Immature natural killer cell (primary cell): ENCODE results near the gene SLC7A1. TPM values are rescaled to one million over a fixed set of nuclear protein-coding genes. Genes with fewer than 3 reads are reported as not detected.

Experiments
- DNase-seq, 3 donors: peaks; one replicate each; pipeline ENCODE4 v3.0.0; 2022; ENCODE audit warnings: mixed read lengths in 1 of 3
- H3K27ac Mint-ChIP-seq, 6 donors: one replicate each; pipeline ENCODE4 v1.8.0; 2020; ENCODE audit warnings: mixed read lengths in 6 of 6, mild to moderate bottlenecking in 5 of 6, inconsistent platforms in 4 of 6, moderate library complexity in 3 of 6
- H3K27me3 Mint-ChIP-seq, 3 donors: one replicate each; pipeline ENCODE4 v1.8.0; 2020 to 2021; ENCODE audit warnings: low read depth in 3 of 3, mild to moderate bottlenecking in 3 of 3, mixed read lengths in 3 of 3, moderate library complexity in 3 of 3, inconsistent platforms in 1 of 3
- H3K36me3 Mint-ChIP-seq, 3 donors: one replicate each; pipeline ENCODE4 v1.8.0; 2020; ENCODE audit warnings: mixed read lengths in 3 of 3, inconsistent platforms in 2 of 3, mild to moderate bottlenecking in 2 of 3
- H3K4me1 Mint-ChIP-seq, 2 donors: one replicate each; pipeline ENCODE4 v1.8.0; 2020; ENCODE audit warnings: inconsistent platforms in 2 of 2, mild to moderate bottlenecking in 2 of 2, mixed read lengths in 2 of 2, moderate library complexity in 1 of 2
- H3K4me3 Mint-ChIP-seq, 5 donors: one replicate each; pipeline ENCODE4 v1.8.0; 2020; ENCODE audit warnings: mild to moderate bottlenecking in 5 of 5, mixed read lengths in 5 of 5, inconsistent platforms in 3 of 5, moderate library complexity in 3 of 5
- H3K9me3 Mint-ChIP-seq, 6 donors: one replicate each; pipeline ENCODE4 v1.8.0; 2020; ENCODE audit warnings: mild to moderate bottlenecking in 6 of 6, mixed read lengths in 6 of 6, inconsistent platforms in 4 of 6, moderate library complexity in 3 of 6
- polyA plus RNA-seq, 3 donors: library from polyadenylated mRNA; unstranded; fragments of 300-500 nt; fragmentation: Illumina TruSeq; gene quantifications; one replicate each; pipeline ENCODE4 v1.2.3, GENCODE V29; 2021

Gene SLC7A1
- polyA plus RNA-seq, 3 donors from 2014 or later = 1.2 to 2.0 (median 1.9) TPM

DNA sequence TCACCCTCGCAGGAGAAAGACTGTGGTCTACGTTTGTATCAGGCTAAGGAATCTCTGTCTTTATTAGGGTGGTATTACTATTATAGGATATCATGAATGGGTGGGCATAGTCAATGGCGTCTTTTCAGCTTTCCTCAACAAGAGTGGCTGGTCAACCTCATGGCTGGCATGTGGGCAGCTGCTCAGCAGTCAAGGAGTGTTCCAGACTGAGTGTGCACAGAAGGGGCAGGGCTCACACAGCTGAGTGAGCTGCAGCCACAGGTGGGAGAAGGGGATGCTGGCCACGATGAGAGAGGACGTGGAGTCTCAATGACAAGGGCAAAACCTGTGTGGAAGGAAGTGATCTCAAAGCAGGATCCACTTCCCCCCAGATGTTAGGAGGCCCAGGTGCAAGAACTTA, 54.7 kb downstream of the SLC7A1 start:
- Mint-ChIP-seq H3K27ac (peak overlapping the region in 1 of 6 donors; percentile 80), H3K36me3 (peaks cover 0 to 11% (median 4%) of the 10 kb centered on the region in 3 donors), H3K9me3 (no peaks in the 10 kb centered on the region), H3K27me3 (no peaks in the 10 kb centered on the region), H3K4me1 (peaks cover 0 to 4% of the 10 kb centered on the region in 2 donors), H3K4me3 (no peak overlapping the region)
- no peak for DNase-seq

DNA sequence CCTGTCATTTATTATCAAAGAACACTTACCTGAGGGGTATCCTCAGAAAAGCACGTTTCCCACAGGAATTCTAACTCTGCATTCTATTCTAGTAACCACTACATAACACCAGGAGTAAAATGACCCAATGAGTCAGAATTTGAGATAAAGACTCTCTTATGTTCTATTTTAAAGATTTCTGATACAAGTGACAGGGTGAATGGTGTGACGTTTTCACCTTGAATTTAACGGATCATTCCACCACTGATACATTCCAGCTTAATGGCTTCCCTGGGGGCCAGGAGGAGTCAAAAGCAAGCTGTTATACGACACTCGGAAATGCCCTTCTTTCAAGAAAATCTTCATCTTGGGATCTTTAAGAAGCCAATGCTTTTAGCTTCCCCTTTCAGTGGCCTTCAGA, 55.2 kb downstream of the SLC7A1 start:
- Mint-ChIP-seq H3K4me1 (peaks cover 0 to 4% of the 10 kb centered on the region in 2 donors), H3K27ac (no peak overlapping the region), H3K27me3 (no peaks in the 10 kb centered on the region), H3K9me3 (no peaks in the 10 kb centered on the region), H3K4me3 (no peak overlapping the region), H3K36me3 (peaks cover 0 to 11% (median 4%) of the 10 kb centered on the region in 3 donors)
- no peak for DNase-seq

DNA sequence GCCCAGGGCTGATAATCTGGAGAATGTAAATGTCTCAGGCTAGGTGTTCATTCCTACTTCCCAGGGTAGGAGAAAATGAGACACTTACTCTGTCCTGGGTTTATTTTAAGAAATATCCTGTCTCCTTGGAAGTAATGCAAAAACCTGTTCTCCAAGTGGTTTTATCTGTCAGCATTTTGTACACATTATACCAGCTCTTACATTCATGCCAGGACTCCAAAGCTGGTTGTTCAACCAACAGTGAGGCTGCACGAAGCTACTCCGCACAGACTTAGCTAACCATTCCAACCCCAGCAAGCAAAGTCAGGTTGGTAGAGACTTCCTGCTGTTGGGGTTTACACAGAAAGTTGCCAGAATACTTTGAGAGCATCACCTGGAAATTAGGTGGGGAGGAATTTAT, 55.6 kb downstream of the SLC7A1 start:
- Mint-ChIP-seq H3K4me3 (no peak overlapping the region), H3K4me1 (peaks cover 0 to 4% of the 10 kb centered on the region in 2 donors), H3K36me3 (peaks cover 0 to 11% (median 4%) of the 10 kb centered on the region in 3 donors), H3K27ac (no peak overlapping the region), H3K27me3 (no peaks in the 10 kb centered on the region), H3K9me3 (no peaks in the 10 kb centered on the region)
- no peak for DNase-seq

DNA sequence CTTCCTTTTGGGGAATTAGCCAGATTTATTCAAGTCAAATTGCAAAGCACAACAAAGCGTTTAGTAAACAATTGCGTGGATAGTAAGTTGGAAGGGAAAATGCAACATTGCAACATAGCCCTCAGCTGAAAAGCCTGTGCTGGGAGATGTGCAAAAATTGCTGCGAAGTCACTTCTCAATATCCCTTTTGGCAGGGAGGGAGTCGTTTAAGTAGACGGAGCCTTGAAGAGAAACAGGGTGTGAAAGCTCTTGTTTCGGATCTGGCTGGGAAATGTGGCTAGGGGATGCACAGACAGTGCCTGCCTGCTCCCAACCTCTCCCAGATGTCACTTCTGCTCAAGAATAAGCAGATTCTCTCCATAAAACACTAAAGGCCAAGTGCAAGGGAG, 56.8 kb downstream of the SLC7A1 start:
- peaks cover 0 to 4% of the 10 kb centered on the region in 2 donors for H3K4me1 Mint-ChIP-seq
- H3K36me3 Mint-ChIP-seq = peaks cover 0 to 11% (median 6%) of the 10 kb centered on the region in 3 donors
- H3K9me3 Mint-ChIP-seq = no peaks in the 10 kb centered on the region
- no peak overlapping the region for H3K4me3 Mint-ChIP-seq
- no peaks in the 10 kb centered on the region for H3K27me3 Mint-ChIP-seq
- peak overlapping the region in 1 of 6 donors; percentile 16 for H3K27ac Mint-ChIP-seq
- DNase-seq = no peak

DNA sequence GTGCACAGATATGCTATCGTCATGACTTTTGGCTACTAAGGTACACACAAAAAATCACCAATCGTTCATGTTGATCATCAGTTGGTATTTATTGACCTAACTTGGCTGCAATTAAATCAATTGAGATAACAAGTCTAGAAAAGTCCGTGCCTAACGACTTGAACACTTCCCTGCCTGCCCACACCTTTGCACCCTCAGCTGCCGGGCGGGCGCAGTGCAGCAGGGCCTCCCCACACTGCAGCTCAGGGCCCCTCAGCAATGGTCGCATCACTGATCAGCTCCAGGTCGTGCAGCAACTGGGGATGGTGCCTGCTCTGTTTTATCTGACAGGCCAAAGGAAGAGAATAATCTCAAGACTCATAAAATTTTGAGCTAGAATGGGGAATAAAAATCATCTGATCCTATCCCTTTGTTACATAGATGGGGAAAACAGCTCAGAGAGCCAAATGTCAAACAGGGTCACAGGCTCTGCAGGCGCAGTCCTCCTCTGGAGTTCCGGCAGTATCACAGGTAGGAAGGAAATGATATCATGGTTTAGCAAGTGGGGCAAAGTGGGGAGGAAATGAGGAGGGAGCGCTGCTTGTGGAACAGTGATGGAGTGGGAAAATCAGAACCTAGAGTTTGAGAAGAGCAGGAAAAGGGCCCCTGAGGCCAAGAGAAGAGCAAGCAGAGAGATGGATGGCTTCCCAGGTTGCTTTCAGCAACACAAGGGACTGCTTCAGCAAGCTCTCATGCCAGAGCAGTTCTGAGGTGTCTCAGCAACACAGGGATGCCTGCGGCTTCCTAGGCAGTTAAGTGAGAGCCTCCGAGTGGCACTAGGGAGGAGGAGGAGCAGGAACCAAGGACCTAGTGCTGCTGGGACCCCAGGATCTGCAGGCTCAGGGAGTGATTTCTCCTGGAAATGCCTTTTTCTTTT, 57.5 kb downstream of the SLC7A1 start:
- Mint-ChIP-seq H3K4me3 (no peak overlapping the region), H3K27me3 (no peaks in the 10 kb centered on the region), H3K36me3 (peaks cover 0 to 11% (median 9%) of the 10 kb centered on the region in 3 donors), H3K4me1 (peaks cover 0 to 4% of the 10 kb centered on the region in 2 donors), H3K9me3 (no peaks in the 10 kb centered on the region), H3K27ac (peak overlapping the region in 3 of 6 donors; percentile 5 to 27 (median 12))
- DNase-seq = no peak

DNA sequence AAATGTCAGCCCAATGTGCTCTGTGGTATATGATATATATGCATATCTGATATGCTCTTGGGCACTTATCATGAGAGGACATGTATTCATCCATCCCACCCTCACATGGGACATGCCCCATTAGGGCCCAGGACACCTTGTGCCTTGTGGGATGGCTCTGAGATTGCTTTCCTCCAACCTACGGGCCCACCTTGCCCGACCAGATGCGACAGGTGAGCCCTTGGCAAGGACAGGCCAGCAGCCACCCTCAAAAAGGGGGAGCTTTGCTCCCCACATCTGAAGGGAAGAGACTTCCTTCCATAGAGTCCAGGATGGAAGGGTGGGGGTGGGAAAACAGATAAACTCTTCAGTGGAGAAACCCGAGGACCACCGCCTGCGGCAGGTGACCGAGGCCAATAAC, 58.6 kb downstream of the SLC7A1 start:
- Mint-ChIP-seq H3K4me3 (no peak overlapping the region), H3K27ac (no peak overlapping the region), H3K36me3 (peaks cover 0 to 17% (median 9%) of the 10 kb centered on the region in 3 donors), H3K4me1 (peaks cover 0 to 10% of the 10 kb centered on the region in 2 donors), H3K27me3 (peaks cover 0 to 2% (median 0%) of the 10 kb centered on the region in 3 donors), H3K9me3 (no peaks in the 10 kb centered on the region)
- no peak for DNase-seq

DNA sequence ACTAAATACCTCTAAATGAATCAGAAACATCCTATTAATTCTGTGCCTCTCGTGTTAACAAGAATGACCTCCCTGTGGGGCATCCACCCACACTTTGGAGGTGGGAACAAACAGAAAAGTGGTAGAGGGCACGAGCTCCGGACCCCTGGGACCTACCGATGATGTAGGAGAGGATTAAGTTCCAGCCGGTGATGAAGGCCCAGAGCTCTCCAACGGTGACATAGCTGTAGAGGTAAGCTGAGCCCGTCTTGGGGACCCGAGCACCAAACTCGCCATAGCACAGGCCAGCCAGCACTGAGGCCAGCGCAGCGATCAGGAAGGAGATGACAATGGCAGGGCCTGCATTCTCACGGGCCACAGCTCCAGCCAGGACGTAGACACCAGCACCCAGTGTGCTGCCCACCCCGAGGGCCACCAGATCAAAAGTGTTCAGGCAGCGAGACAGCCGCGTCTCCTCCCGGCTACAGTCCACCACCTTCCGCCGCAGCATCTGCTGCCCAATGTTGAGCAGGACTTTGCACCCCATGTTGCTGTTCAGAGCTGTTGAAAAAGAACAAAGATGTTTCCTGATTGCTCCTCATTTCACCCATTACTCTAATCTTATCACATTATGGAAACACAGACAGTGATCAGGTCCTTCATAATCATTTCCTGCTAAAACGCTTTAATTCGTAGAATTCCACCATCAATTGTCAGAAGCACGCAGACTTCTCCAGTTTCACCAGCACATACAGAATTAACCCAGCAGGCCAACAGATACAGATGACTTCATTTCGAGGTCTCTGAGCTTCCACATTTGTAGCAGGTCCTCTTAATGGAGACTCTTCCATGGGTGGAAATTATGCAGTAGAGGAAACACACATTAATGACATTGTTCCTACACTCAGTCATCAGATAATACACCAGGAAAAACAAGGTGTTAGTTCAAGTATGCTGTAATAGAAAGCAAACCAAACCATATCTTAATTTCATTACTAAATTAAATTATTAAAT, 59.5 kb downstream of the SLC7A1 start:
- Mint-ChIP-seq H3K4me3 (no peak overlapping the region), H3K36me3 (peaks cover 0 to 14% (median 9%) of the 10 kb centered on the region in 3 donors), H3K9me3 (no peaks in the 10 kb centered on the region), H3K27ac (peak overlapping the region in 3 of 6 donors; percentile 4 to 47 (median 37)), H3K27me3 (peaks cover 0 to 2% (median 0%) of the 10 kb centered on the region in 3 donors), H3K4me1 (peaks cover under 1 to 16% of the 10 kb centered on the region in 2 donors)
- no peak for DNase-seq

DNA sequence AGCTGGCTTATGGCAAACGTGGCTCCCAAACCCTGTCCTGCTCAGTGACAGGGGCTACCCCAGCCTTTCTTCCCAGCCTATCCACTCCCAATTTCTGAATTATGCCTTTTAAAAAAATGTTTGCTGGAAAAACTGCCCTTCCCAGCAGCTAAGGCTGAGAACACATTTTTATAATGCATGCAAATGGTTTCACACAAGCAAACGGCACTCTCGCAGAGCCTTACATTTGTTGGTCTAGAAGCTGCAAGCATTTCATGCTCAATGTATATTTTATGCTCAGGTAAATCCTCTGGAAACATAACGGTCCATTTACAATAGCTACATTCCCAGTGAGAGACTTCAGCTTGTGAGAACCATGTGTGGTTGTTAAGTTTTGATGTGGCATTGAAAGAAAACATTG, 61.4 kb downstream of the SLC7A1 start:
- DNase-seq = no peak
- Mint-ChIP-seq H3K36me3 (peaks cover 9 to 26% (median 12%) of the 10 kb centered on the region in 3 donors), H3K4me3 (no peak overlapping the region), H3K27me3 (peaks cover 0 to 3% (median 0%) of the 10 kb centered on the region in 3 donors), H3K27ac (peak overlapping the region in 4 of 6 donors; percentile 25 to 78 (median 43)), H3K9me3 (no peaks in the 10 kb centered on the region), H3K4me1 (peaks cover 19 to 35% of the 10 kb centered on the region in 2 donors)

DNA sequence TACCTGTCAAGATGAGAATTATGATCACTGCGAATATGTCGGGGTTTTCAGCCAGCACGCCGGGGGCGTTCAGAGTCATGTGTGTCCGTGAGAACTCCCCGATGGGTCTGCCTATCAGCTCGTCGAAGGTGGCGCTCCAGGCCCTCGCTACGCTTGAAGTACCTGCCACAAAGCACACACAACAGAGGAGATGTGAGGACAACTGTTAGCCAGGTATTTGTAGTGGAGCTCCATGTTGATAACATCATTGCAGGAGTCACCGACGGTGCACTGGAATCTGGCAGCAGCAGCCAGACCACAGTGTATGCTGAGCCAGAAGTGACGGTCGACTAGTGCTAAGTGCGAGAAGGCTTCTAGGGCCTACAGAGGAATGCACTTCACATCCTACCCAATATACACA, 62.7 kb downstream of the SLC7A1 start:
- Mint-ChIP-seq H3K4me1 (peaks cover 20 to 34% of the 10 kb centered on the region in 2 donors), H3K4me3 (no peak overlapping the region), H3K27me3 (peaks cover 0 to 3% (median 0%) of the 10 kb centered on the region in 3 donors), H3K27ac (peak overlapping the region; percentile 34 to 87 (median 78)), H3K9me3 (no peaks in the 10 kb centered on the region), H3K36me3 (peaks cover 9 to 27% (median 12%) of the 10 kb centered on the region in 3 donors)
- DNase-seq = no peak

DNA sequence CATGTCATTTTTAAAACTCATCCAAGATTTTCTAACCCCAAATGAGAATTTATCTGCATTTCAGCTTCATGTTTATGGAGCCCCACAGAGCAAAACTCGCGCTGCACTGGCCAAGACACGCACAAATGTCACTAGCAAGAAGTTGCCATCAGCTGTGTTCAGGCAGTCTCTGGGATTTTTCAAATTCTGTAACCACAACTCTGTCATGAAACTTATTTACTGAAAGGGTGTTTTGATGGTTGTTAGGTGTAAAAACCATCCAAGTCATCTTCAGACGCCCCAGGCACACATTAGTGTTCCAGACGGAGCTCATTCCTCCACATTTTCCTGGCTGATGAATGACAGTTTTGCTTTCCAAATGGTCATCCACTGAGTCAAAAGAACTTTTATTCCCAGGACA, 63.4 kb downstream of the SLC7A1 start:
- Mint-ChIP-seq H3K27ac (peak overlapping the region; percentile 34 to 87 (median 78)), H3K4me3 (peak overlapping the region in 2 of 5 donors; percentile 6 to 38), H3K9me3 (no peaks in the 10 kb centered on the region), H3K27me3 (peaks cover 0 to 3% (median 0%) of the 10 kb centered on the region in 3 donors), H3K4me1 (peaks cover 20 to 34% of the 10 kb centered on the region in 2 donors), H3K36me3 (peaks cover 9 to 29% (median 12%) of the 10 kb centered on the region in 3 donors)
- DNase-seq = peak in 1 of 3 donors; percentile 17

DNA sequence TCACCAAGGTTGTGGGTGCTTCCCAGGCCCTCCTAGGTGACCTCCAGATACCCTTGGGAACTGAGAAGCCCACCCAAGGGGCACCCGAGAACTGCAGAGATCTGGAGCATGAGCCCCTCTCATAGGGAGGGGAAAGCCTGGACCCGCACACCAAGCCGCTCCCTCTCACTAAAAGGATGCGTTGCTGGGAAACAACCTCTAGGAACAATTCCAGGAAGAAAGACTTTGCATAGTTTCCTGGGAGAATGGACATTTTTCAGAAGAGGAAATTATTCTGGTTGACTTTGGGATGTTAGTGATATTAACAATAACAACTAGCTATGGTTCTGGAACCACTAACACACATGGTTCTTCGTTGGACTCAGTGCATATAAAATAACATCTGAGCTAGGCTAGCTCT, 64.6 kb downstream of the SLC7A1 start:
- H3K27ac Mint-ChIP-seq = peak overlapping the region; percentile 86 to 96 (median 90)
- H3K36me3 Mint-ChIP-seq = peaks cover 8 to 33% (median 12%) of the 10 kb centered on the region in 3 donors
- no peaks in the 10 kb centered on the region for H3K9me3 Mint-ChIP-seq
- H3K4me3 Mint-ChIP-seq = peak overlapping the region in 3 of 5 donors; percentile 13 to 75 (median 33)
- DNase-seq = no peak
- H3K4me1 Mint-ChIP-seq = peaks cover 20 to 36% of the 10 kb centered on the region in 2 donors
- peaks cover 0 to 5% (median 0%) of the 10 kb centered on the region in 3 donors for H3K27me3 Mint-ChIP-seq

DNA sequence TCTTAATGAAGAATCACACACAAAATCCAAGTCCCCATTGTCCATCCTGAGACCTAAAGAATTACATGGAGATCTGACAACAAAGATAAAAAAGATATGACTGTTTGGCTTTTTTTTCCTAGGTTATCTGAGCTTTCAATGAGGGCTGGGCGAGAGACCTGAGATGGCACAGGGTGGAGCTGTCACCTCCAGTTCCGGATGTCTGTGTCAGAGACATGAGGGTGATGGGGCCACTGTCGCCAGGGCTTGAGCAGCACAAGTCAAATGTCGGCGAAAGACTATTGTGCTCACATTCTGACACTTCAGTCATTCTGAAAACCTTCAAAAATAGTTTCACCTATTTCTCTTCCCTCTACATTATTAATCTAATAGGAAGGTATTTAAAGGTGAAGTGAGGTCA, 65.7 kb downstream of the SLC7A1 start:
- Mint-ChIP-seq H3K4me3 (peak overlapping the region; percentile 19 to 80 (median 66)), H3K36me3 (peaks cover 7 to 32% (median 12%) of the 10 kb centered on the region in 3 donors), H3K9me3 (no peaks in the 10 kb centered on the region), H3K4me1 (peaks cover 20 to 36% of the 10 kb centered on the region in 2 donors), H3K27me3 (peaks cover 0 to 5% (median 0%) of the 10 kb centered on the region in 3 donors), H3K27ac (peak overlapping the region; percentile 86 to 96 (median 90))
- DNase-seq = peak; percentile 36 to 62 (median 42)

DNA sequence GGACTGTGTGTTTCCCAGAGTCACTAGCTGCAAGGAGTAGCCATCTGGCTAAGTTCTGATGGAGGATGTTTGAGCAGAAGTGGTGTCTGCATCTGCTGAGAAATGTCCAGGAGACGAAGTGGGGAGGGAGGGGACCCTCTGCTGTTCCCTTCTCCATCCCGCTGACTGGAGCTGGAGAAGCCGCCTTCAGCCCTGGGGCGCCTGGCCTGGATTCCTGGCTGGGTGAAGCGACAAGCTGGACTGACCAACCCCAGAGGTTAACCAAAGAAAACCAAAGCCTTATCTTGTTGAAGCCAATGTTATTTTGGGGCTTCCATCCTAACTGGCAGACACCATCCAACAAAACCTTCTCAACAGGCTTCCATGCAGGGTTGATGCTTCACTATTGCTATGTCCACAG, 67.6 kb downstream of the SLC7A1 start:
- Mint-ChIP-seq H3K9me3 (no peaks in the 10 kb centered on the region), H3K27ac (peak overlapping the region in 2 of 6 donors; percentile 51 to 92), H3K36me3 (peaks cover 3 to 32% (median 12%) of the 10 kb centered on the region in 3 donors), H3K4me3 (no peak overlapping the region), H3K4me1 (peaks cover 20 to 38% of the 10 kb centered on the region in 2 donors), H3K27me3 (peaks cover 0 to 5% (median 0%) of the 10 kb centered on the region in 3 donors)
- no peak for DNase-seq
